SK-N-SH treated with all-trans-retinoic acid at 6 μM for 48 hours (cell line): ENCODE results near the gene STX1B.

Experiments used
- ATAC-seq: fragments of 200-7000 bp; cut with Tn5 transposase; 3 replicates; pipeline ENCODE4 v1.9.1; 2020; ENCODE audit warnings: mild to moderate bottlenecking, moderate library complexity
- ARNTL ChIP-seq: fragments of 450-650 bp; formaldehyde crosslinking; IDR thresholded peaks from 2 replicates; pipeline ENCODE4 v1.5.0; 2020; ENCODE audit warnings: low read depth, mild to moderate bottlenecking, moderate library complexity, borderline replicate concordance
- BACH2 ChIP-seq: fragments of 250-450 bp; sonication (Bioruptor Pico); IDR thresholded peaks from 2 replicates; pipeline ENCODE4 v1.9.0; 2021; ENCODE audit warnings: mild to moderate bottlenecking, borderline replicate concordance
- CSDC2 ChIP-seq: fragments of 250-450 bp; sonication (Bioruptor Pico); IDR thresholded peaks from 2 replicates; pipeline ENCODE4 v1.5.0; 2020; ENCODE audit warnings: mild to moderate bottlenecking, moderate library complexity
- CSRNP3 ChIP-seq: fragments of 250-450 bp; sonication (Bioruptor Pico); IDR thresholded peaks from 2 replicates; pipeline ENCODE4 v1.5.1; 2021; ENCODE audit warnings: mild to moderate bottlenecking, moderate library complexity
- ESRRG ChIP-seq: fragments of 250-450 bp; sonication (Bioruptor Pico); IDR thresholded peaks from 2 replicates; pipeline ENCODE4 v1.6.1; 2021; ENCODE audit warnings: mild to moderate bottlenecking
- GLIS3 ChIP-seq: fragments of 250-450 bp; sonication (Bioruptor Pico); IDR thresholded peaks from 2 replicates; pipeline ENCODE4 v1.5.0; 2020; ENCODE audit warnings: mild to moderate bottlenecking, moderate library complexity
- ISL1 ChIP-seq: fragments of 250-450 bp; sonication (Bioruptor Pico); IDR thresholded peaks from 2 replicates; pipeline ENCODE4 v2.1.2; 2022; ENCODE audit warnings: mild to moderate bottlenecking, moderate library complexity
- OSR1 ChIP-seq: fragments of 250-450 bp; sonication (Bioruptor Pico); IDR thresholded peaks from 2 replicates; pipeline ENCODE4 v1.8.0; 2022; ENCODE audit warnings: moderate library complexity, mild to moderate bottlenecking, inconsistent platforms
- RARB ChIP-seq: fragments of 250-450 bp; sonication (Bioruptor Pico); IDR thresholded peaks from 2 replicates; pipeline ENCODE4 v1.8.0; 2021; ENCODE audit warnings: mild to moderate bottlenecking, moderate library complexity
- SNAI2 ChIP-seq: fragments of 250-450 bp; sonication (Bioruptor Pico); IDR thresholded peaks from 2 replicates; pipeline ENCODE4 v1.5.0; 2020; ENCODE audit warnings: mild to moderate bottlenecking, moderate library complexity
- TCF4 ChIP-seq: fragments of 250-450 bp; sonication (Bioruptor Pico); IDR thresholded peaks from 2 replicates; pipeline ENCODE4 v1.8.0; 2021; ENCODE audit warnings: mild to moderate bottlenecking, moderate library complexity, borderline replicate concordance
- TOX ChIP-seq: fragments of 250-450 bp; sonication (Bioruptor Pico); IDR thresholded peaks from 2 replicates; pipeline ENCODE4 v1.8.0; 2021; ENCODE audit warnings: mild to moderate bottlenecking, moderate library complexity, borderline replicate concordance
- TSHZ2 ChIP-seq: fragments of 250-450 bp; sonication (Bioruptor Pico); IDR thresholded peaks from 2 replicates; pipeline ENCODE4 v1.5.0; 2020; ENCODE audit warnings: mild to moderate bottlenecking, moderate library complexity
- ZC3H10 ChIP-seq: fragments of 250-450 bp; sonication (Bioruptor Pico); IDR thresholded peaks from 2 replicates; pipeline ENCODE4 v1.5.1; 2021; ENCODE audit warnings: mild to moderate bottlenecking, moderate library complexity
- ZFP3 ChIP-seq: fragments of 250-450 bp; sonication (Bioruptor Pico); IDR thresholded peaks from 2 replicates; pipeline ENCODE4 v1.5.0; 2020; ENCODE audit warnings: mild to moderate bottlenecking, moderate library complexity
- ZFP30 ChIP-seq: fragments of 450-650 bp; formaldehyde crosslinking; IDR thresholded peaks from 2 replicates; pipeline ENCODE4 v1.5.0; 2022; ENCODE audit warnings: mild to moderate bottlenecking, moderate library complexity
- ZNF565 ChIP-seq: fragments of 450-650 bp; formaldehyde crosslinking; conservative IDR thresholded peaks from 2 replicates; pipeline ENCODE4 v1.5.0; 2020; ENCODE audit warnings: low read depth, mild to moderate bottlenecking, moderate library complexity
- ZNF70 ChIP-seq: fragments of 450-650 bp; formaldehyde crosslinking; IDR thresholded peaks from 2 replicates; pipeline ENCODE4 v1.5.0; 2020; ENCODE audit warnings: mild to moderate bottlenecking, moderate library complexity
- ZNF8 ChIP-seq: fragments of 450-650 bp; formaldehyde crosslinking; IDR thresholded peaks from 2 replicates; pipeline ENCODE4 v1.5.0; 2020; ENCODE audit warnings: mild to moderate bottlenecking, moderate library complexity
- TF ChIP-seq, protein P1 (sequence below): fragments of 250-450 bp; sonication (Bioruptor Pico); IDR thresholded peaks from 2 replicates; pipeline ENCODE4 v1.5.1; 2020; ENCODE audit warnings: low read depth, mild to moderate bottlenecking, moderate library complexity
- TF ChIP-seq, protein P2 (sequence below): fragments of 250-450 bp; sonication (Bioruptor Pico); IDR thresholded peaks from 2 replicates; pipeline ENCODE4 v1.8.0; 2020; ENCODE audit warnings: mild to moderate bottlenecking, moderate library complexity, borderline replicate concordance

The STX1B gene

DNA sequence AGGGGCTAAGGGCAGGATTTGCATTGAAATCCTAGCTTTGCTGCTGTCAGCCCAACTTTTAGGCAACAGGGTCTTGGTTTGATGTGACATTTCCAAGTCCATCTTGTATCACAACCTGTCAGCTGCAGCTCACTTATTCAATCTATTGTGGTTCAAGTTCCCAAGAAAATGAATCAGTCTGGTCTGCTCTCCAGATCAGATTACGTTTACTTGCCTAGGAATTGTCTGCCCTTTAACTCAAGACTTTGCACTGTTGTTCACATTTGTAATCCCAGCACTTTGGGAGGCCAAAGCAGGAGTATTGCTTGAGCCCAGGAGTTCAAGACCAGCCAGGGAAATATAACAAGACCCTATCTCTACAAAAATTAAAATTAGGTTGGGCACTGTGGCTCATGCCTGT lies 32.9 kb upstream of the STX1B start:
- no peak for ATAC-seq

DNA sequence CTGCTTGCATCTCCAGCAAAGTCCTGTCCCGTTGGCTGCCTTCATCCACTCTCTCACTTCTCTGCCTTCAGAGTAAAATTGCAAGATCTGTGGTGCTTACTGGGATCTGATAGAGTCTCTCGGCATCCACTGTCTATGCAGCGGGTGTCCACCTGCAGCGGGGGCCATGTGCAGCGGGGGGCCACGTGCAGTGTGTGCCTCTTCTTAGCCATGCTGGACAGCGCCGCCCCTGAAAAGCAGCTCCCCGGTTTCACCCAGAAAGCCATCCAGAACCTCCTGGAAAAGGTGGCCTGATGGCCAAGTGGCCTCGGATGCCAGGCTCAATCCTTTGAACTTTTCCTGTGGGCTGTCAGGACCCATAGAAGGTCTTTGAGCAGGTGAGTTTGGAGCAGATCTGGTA lies 32.4 kb upstream of the STX1B start:
- no peak for ATAC-seq
- TF ChIP-seq ZFP3 (no peak), ISL1 (CRISPR knock-in tag) (no peak), TCF4 (CRISPR knock-in tag) (no peak), ZNF8 (CRISPR knock-in tag) (no peak), TSHZ2 (CRISPR knock-in tag) (no peak), CSDC2 (no peak), OSR1 (CRISPR knock-in tag) (no peak), ZNF70 (no peak), ARNTL (CRISPR knock-in tag) (no peak), CSRNP3 (no peak), ESRRG (CRISPR knock-in tag) (no peak), ZNF565 (CRISPR knock-in tag) (no peak), ZC3H10 (CRISPR knock-in tag) (no peak), RARB (CRISPR knock-in tag) (no peak)
- TF ChIP-seq, protein P1, sequence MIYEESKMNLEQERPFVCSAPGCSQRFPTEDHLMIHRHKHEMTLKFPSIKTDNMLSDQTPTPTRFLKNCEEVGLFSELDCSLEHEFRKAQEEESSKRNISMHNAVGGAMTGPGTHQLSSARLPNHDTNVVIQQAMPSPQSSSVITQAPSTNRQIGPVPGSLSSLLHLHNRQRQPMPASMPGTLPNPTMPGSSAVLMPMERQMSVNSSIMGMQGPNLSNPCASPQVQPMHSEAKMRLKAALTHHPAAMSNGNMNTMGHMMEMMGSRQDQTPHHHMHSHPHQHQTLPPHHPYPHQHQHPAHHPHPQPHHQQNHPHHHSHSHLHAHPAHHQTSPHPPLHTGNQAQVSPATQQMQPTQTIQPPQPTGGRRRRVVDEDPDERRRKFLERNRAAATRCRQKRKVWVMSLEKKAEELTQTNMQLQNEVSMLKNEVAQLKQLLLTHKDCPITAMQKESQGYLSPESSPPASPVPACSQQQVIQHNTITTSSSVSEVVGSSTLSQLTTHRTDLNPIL (CRISPR knock-in tag): no peak
- TF ChIP-seq, protein P2, sequence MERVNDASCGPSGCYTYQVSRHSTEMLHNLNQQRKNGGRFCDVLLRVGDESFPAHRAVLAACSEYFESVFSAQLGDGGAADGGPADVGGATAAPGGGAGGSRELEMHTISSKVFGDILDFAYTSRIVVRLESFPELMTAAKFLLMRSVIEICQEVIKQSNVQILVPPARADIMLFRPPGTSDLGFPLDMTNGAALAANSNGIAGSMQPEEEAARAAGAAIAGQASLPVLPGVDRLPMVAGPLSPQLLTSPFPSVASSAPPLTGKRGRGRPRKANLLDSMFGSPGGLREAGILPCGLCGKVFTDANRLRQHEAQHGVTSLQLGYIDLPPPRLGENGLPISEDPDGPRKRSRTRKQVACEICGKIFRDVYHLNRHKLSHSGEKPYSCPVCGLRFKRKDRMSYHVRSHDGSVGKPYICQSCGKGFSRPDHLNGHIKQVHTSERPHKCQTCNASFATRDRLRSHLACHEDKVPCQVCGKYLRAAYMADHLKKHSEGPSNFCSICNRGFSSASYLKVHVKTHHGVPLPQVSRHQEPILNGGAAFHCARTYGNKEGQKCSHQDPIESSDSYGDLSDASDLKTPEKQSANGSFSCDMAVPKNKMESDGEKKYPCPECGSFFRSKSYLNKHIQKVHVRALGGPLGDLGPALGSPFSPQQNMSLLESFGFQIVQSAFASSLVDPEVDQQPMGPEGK (CRISPR knock-in tag): no peak

More for the DNA sequence above, 32.9 kb upstream of the STX1B start:
- TF ChIP-seq ZC3H10 (CRISPR knock-in tag) (no peak), TSHZ2 (CRISPR knock-in tag) (no peak), TCF4 (CRISPR knock-in tag) (no peak), ZFP30 (no peak), ZNF565 (CRISPR knock-in tag) (no peak), ZNF8 (CRISPR knock-in tag) (no peak), ISL1 (CRISPR knock-in tag) (no peak), ARNTL (CRISPR knock-in tag) (no peak), CSRNP3 (no peak), BACH2 (CRISPR knock-in tag) (no peak), ZFP3 (no peak), GLIS3 (CRISPR knock-in tag) (no peak), TOX (CRISPR knock-in tag) (no peak), ZNF70 (no peak), SNAI2 (no peak)
- TF ChIP-seq, protein P1 (CRISPR knock-in tag): no peak
